KOPT-K1 (cell line): Measurements from ENCODE around the gene GINS2.

ENCODE experiments used
- H3K27ac ChIP-seq: fragments of 200-600 bp; sonication (generic); 2 replicates; pipeline ENCODE4 v1.5.1; 2016; ENCODE audit warnings: antibody characterized with exemption, mild to moderate bottlenecking, low read depth, low read length; ENCODE audit not compliant: poor library complexity, severe bottlenecking
- H3K36me3 ChIP-seq: fragments of 200-600 bp; sonication (generic); 2 replicates; pipeline ENCODE4 v1.5.1; 2017; ENCODE audit warnings: antibody characterized with exemption, mild to moderate bottlenecking, low read length, moderate library complexity; ENCODE audit not compliant: insufficient read depth
- H3K9me3 ChIP-seq: fragments of 200-600 bp; sonication (generic); 2 replicates; pipeline ENCODE4 v1.5.1; 2017; ENCODE audit warnings: antibody characterized with exemption, low read length, mild to moderate bottlenecking; ENCODE audit not compliant: insufficient read depth, poor library complexity, severe bottlenecking

GINS2 gene

GRCh38 chr16:85686912-85687591 lies 1.7 kb downstream of the GINS2 start:
- no peaks in the 10 kb centered on the region for H3K9me3 ChIP-seq
- peak overlapping the region; percentile 92 for H3K27ac ChIP-seq

GRCh38 chr16:85685251-85685650 lies 3.5 kb downstream of the GINS2 start:
- H3K36me3 ChIP-seq, result peaks cover 72% of the 10 kb centered on the region
- no peak overlapping the region for H3K27ac ChIP-seq
- H3K9me3 ChIP-seq, result no peaks in the 10 kb centered on the region

More at GRCh38 chr16:85686912-85687591, 1.7 kb downstream of the GINS2 start:
- H3K36me3 ChIP-seq, result peaks cover 54% of the 10 kb centered on the region

- no peaks in the 10 kb centered on the region for H3K9me3 ChIP-seq
Observed at GRCh38 chr16:85683363-85683762, 5.4 kb downstream of the GINS2 start.

GRCh38 chr16:85682516-85682915 lies 6.2 kb downstream of the GINS2 start:
- Histone ChIP-seq H3K9me3 (no peaks in the 10 kb centered on the region), H3K36me3 (peaks cover 100% of the 10 kb centered on the region), H3K27ac (no peak overlapping the region)

More at GRCh38 chr16:85683363-85683762, 5.4 kb downstream of the GINS2 start:
- peaks cover 91% of the 10 kb centered on the region for H3K36me3 ChIP-seq
- H3K27ac ChIP-seq, result no peak overlapping the region

GRCh38 chr16:85681255-85681654 lies 7.5 kb downstream of the GINS2 start:
- H3K36me3 ChIP-seq, result peaks cover 100% of the 10 kb centered on the region
- no peak overlapping the region for H3K27ac ChIP-seq
- H3K9me3 ChIP-seq, result no peaks in the 10 kb centered on the region

GRCh38 chr16:85680352-85680944 lies 8.3 kb downstream of the GINS2 start:
- Histone ChIP-seq H3K27ac (no peak overlapping the region), H3K36me3 (peaks cover 100% of the 10 kb centered on the region)

GRCh38 chr16:85679870-85680269 lies 8.9 kb downstream of the GINS2 start:
- H3K36me3 ChIP-seq, result peaks cover 100% of the 10 kb centered on the region
- H3K27ac ChIP-seq, result no peak overlapping the region
- H3K9me3 ChIP-seq, result no peaks in the 10 kb centered on the region

More at GRCh38 chr16:85680352-85680944, 8.3 kb downstream of the GINS2 start:
- no peaks in the 10 kb centered on the region for H3K9me3 ChIP-seq

GRCh38 chr16:85678821-85679220 lies 9.9 kb downstream of the GINS2 start:
- Histone ChIP-seq H3K27ac (no peak overlapping the region), H3K36me3 (peaks cover 100% of the 10 kb centered on the region)

GRCh38 chr16:85678016-85678415 lies 10.7 kb downstream of the GINS2 start:
- Histone ChIP-seq H3K27ac (no peak overlapping the region), H3K36me3 (peaks cover 100% of the 10 kb centered on the region), H3K9me3 (no peaks in the 10 kb centered on the region)

More at GRCh38 chr16:85678821-85679220, 9.9 kb downstream of the GINS2 start:
- no peaks in the 10 kb centered on the region for H3K9me3 ChIP-seq

- H3K36me3 ChIP-seq, result peaks cover 100% of the 10 kb centered on the region
- no peak overlapping the region for H3K27ac ChIP-seq
Observed at GRCh38 chr16:85677383-85677967, 11.3 kb downstream of the GINS2 start.

GRCh38 chr16:85676466-85676865 lies 12.3 kb downstream of the GINS2 start:
- H3K27ac ChIP-seq, result no peak overlapping the region
- H3K36me3 ChIP-seq, result peaks cover 100% of the 10 kb centered on the region
- H3K9me3 ChIP-seq, result no peaks in the 10 kb centered on the region

More at GRCh38 chr16:85677383-85677967, 11.3 kb downstream of the GINS2 start:
- no peaks in the 10 kb centered on the region for H3K9me3 ChIP-seq

GRCh38 chr16:85675251-85675874 lies 13.4 kb downstream of the GINS2 start:
- Histone ChIP-seq H3K36me3 (peaks cover 100% of the 10 kb centered on the region), H3K9me3 (no peaks in the 10 kb centered on the region), H3K27ac (no peak overlapping the region)

- Histone ChIP-seq H3K36me3 (peaks cover 100% of the 10 kb centered on the region), H3K27ac (no peak overlapping the region)
Observed at GRCh38 chr16:85674828-85675227, 13.9 kb downstream of the GINS2 start.

GRCh38 chr16:85674418-85674755 lies 14.4 kb downstream of the GINS2 start:
- H3K27ac ChIP-seq, result no peak overlapping the region
- no peaks in the 10 kb centered on the region for H3K9me3 ChIP-seq
- peaks cover 100% of the 10 kb centered on the region for H3K36me3 ChIP-seq

More at GRCh38 chr16:85674828-85675227, 13.9 kb downstream of the GINS2 start:
- H3K9me3 ChIP-seq, result no peaks in the 10 kb centered on the region
